Epithelial cell of esophagus (primary cell): Measurements from ENCODE around the gene UHMK1.
"Not testable (repeated sequence)": the region's sequence is repeated elsewhere in the genome, so short reads cannot be mapped to it uniquely, and the experiment has no call there.

ENCODE experiments used
- DNase-seq: peaks from one replicate; pipeline ENCODE4 v3.0.0; 2010; ENCODE audit warnings: low read depth
- H3K4me3 ChIP-seq: 2 replicates; pipeline ENCODE4 v1.5.1; 2011; ENCODE audit warnings: mild to moderate bottlenecking, low read length, control low read depth
- CTCF ChIP-seq: IDR thresholded peaks from 2 replicates; pipeline ENCODE4 v1.5.1; 2011; ENCODE audit warnings: low read depth, mild to moderate bottlenecking, low read length, control low read depth, inconsistent platforms; ENCODE audit not compliant: insufficient read depth; ENCODE audit errors: missing control alignments

Gene UHMK1

GRCh38 chr1:162497723-162498495 lies at the start of gene UHMK1:
Gene UHMK1, plus strand, starts transcription at chr1:162497818. Its CDS starts 183 bp downstream, at chr1:162498001.
- peak within 1 kb of the TSS; percentile 87 for H3K4me3 ChIP-seq
- no peak for TF ChIP-seq CTCF
- DNase-seq: peak; percentile 94

GRCh38 chr1:162454361-162454760 lies 43.3 kb upstream of the UHMK1 start:
- H3K4me3 ChIP-seq, DNase-seq: not testable (repeated sequence)

- no peak for DNase-seq
- H3K4me3 ChIP-seq: no peak overlapping the region
- no peak for TF ChIP-seq CTCF
Observed at GRCh38 chr1:162456323-162456722, 41.3 kb upstream of the UHMK1 start.

GRCh38 chr1:162458236-162458635 lies 39.4 kb upstream of the UHMK1 start:
- no peak overlapping the region for H3K4me3 ChIP-seq
- no peak for TF ChIP-seq CTCF
- no peak for DNase-seq

GRCh38 chr1:162462425-162462824 lies 35.2 kb upstream of the UHMK1 start:
- not testable (repeated sequence) for H3K4me3 ChIP-seq, DNase-seq

GRCh38 chr1:162463021-162463420 lies 34.6 kb upstream of the UHMK1 start:
- no peak for TF ChIP-seq CTCF
- H3K4me3 ChIP-seq: no peak overlapping the region
- DNase-seq: no peak

GRCh38 chr1:162466797-162467196 lies 30.8 kb upstream of the UHMK1 start:
- H3K4me3 ChIP-seq: no peak overlapping the region
- no peak for DNase-seq
- no peak for TF ChIP-seq CTCF

- H3K4me3 ChIP-seq: no peak overlapping the region
- no peak for DNase-seq
- no peak for TF ChIP-seq CTCF
Observed at GRCh38 chr1:162470216-162470615, 27.4 kb upstream of the UHMK1 start.
